Natural killer cell (primary cell): Measurements from ENCODE around the gene STIL. TPM values are rescaled to one million over a fixed set of nuclear protein-coding genes. Genes with fewer than 3 reads are reported as not detected.

Experiments
- ATAC-seq, 3 donors: fragments of 150-1000 bp in 2 of 3; fragments of 200-7000 bp in 1 of 3; cut with Tn5 transposase; 1 replicate in 1 of 3; 2 replicates in 2 of 3; pipeline ENCODE4 v1.10.0; 2021; ENCODE audit warnings: mild to moderate bottlenecking in 2 of 3, moderate library complexity in 2 of 3
- DNase-seq, 2 donors: peaks; one replicate each; pipeline versions ENCODE4 v3.0.0 to v3.0.0-alpha.2; 2013 to 2021; ENCODE audit warnings: mixed read lengths in 1 of 2
- H3K27ac ChIP-seq: one replicate; pipeline ENCODE4 v1.5.1; 2013; ENCODE audit warnings: mild to moderate bottlenecking, low read length
- H3K27me3 ChIP-seq: one replicate; pipeline ENCODE4 v1.6.1; 2013; ENCODE audit warnings: low read length; ENCODE audit not compliant: control insufficient read depth, insufficient read depth
- H3K36me3 ChIP-seq: one replicate; pipeline ENCODE4 v1.6.1; 2013; ENCODE audit warnings: low read length; ENCODE audit not compliant: control insufficient read depth, insufficient read depth
- H3K4me1 ChIP-seq: one replicate; pipeline ENCODE4 v1.6.1; 2013; ENCODE audit warnings: low read length; ENCODE audit not compliant: control insufficient read depth, insufficient read depth
- H3K4me3 ChIP-seq: one replicate; pipeline ENCODE4 v1.5.1; 2013; ENCODE audit warnings: low read length
- H3K9me3 ChIP-seq: one replicate; pipeline ENCODE4 v1.6.1; 2013; ENCODE audit warnings: low read length; ENCODE audit not compliant: control insufficient read depth, insufficient read depth
- H3K27ac Mint-ChIP-seq, 2 donors: one replicate each; pipeline ENCODE4 v1.8.0; 2022; ENCODE audit warnings: mild to moderate bottlenecking in 2 of 2, mixed read lengths in 2 of 2, moderate library complexity in 1 of 2
- H3K27me3 Mint-ChIP-seq, 2 donors: one replicate each; pipeline ENCODE4 v1.8.0; 2022; ENCODE audit warnings: low read depth in 2 of 2, mixed read lengths in 2 of 2
- H3K36me3 Mint-ChIP-seq: one replicate; pipeline ENCODE4 v1.8.0; 2022; ENCODE audit warnings: mixed read lengths
- H3K4me1 Mint-ChIP-seq, 2 donors: one replicate each; pipeline ENCODE4 v1.8.0; 2022; ENCODE audit warnings: mixed read lengths in 2 of 2
- H3K4me3 Mint-ChIP-seq: one replicate; pipeline ENCODE4 v1.8.0; 2022; ENCODE audit warnings: mild to moderate bottlenecking, moderate library complexity, mixed read lengths
- H3K9me3 Mint-ChIP-seq, 2 donors: one replicate each; pipeline ENCODE4 v1.8.0; 2022; ENCODE audit warnings: mixed read lengths in 2 of 2
- CTCF ChIP-seq: fragments of 200-600 bp; IDR thresholded peaks from one replicate; pipeline ENCODE4 v1.8.0; 2022; ENCODE audit warnings: antibody characterized with exemption
- WGBS: methylation state at CpG from one replicate; pipeline ENCODE4 v1.1.7; 2013; ENCODE audit warnings: missing lambda C conversion rate; ENCODE audit not compliant: insufficient coverage; 5-methylcytosine and 5-hydroxymethylcytosine counted together
- intact Hi-C: fragments of 100-400 bp; cut with micrococcal nuclease; formaldehyde crosslinking; loops from one replicate; pipeline ENCODE4 v1.14.2; 2022
- total RNA-seq, 4 donors: library from RNA; stranded (reverse); fragments of 120-200 nt in 1 of 4; gene quantifications; one replicate each; pipeline versions ENCODE4 v1.2.3 to v1.2.4, GENCODE V29; 2013 to 2022

Gene STIL
- total RNA-seq, 3 donors from 2014 or later (not counting 1 experiment from before 2014, with no cell fraction given) = 2.1 to 2.9 (median 2.4) TPM

GRCh38 chr1:47328992-47329391 lies 15.0 kb upstream of the STIL start:
- Mint-ChIP-seq H3K27me3 (no peaks in the 10 kb centered on the region), H3K36me3 (no peaks in the 10 kb centered on the region), H3K27ac (no peak overlapping the region), H3K4me1 (no peaks in the 10 kb centered on the region), H3K9me3 (no peaks in the 10 kb centered on the region), H3K4me3 (no peak overlapping the region)
- no peaks in the 10 kb centered on the region for H3K27me3 ChIP-seq
- 89% methylated on average over 3 of the region's 3 CpGs for WGBS
- no peak overlapping the region for H3K4me3 ChIP-seq
- intact Hi-C loops = no loop called here
- no peaks in the 10 kb centered on the region for H3K9me3 ChIP-seq
- ATAC-seq (no peak), DNase-seq (no peak)
- H3K4me1 ChIP-seq = peaks cover 9% of the 10 kb centered on the region
- H3K36me3 ChIP-seq = no peaks in the 10 kb centered on the region
- H3K27ac ChIP-seq = no peak overlapping the region
- no peak for TF ChIP-seq CTCF

GRCh38 chr1:47326271-47326670 lies 12.3 kb upstream of the STIL start:
- Mint-ChIP-seq H3K4me1 (no peaks in the 10 kb centered on the region), H3K27me3 (no peaks in the 10 kb centered on the region), H3K4me3 (no peak overlapping the region), H3K36me3 (no peaks in the 10 kb centered on the region), H3K27ac (no peak overlapping the region), H3K9me3 (no peaks in the 10 kb centered on the region)
- Histone ChIP-seq H3K27me3 (no peaks in the 10 kb centered on the region), H3K4me3 (no peak overlapping the region), H3K4me1 (no peaks in the 10 kb centered on the region), H3K36me3 (no peaks in the 10 kb centered on the region), H3K9me3 (no peaks in the 10 kb centered on the region), H3K27ac (no peak overlapping the region)
- intact Hi-C loops = no loop called here
- DNase-seq (no peak), ATAC-seq (no peak)
- TF ChIP-seq CTCF = no peak
- WGBS = 74% methylated on average over 2 of the region's 2 CpGs

- no peaks in the 10 kb centered on the region for H3K36me3 ChIP-seq
- DNase-seq (no peak), ATAC-seq (no peak)
- no peaks in the 10 kb centered on the region for H3K9me3 ChIP-seq
- TF ChIP-seq CTCF = no peak
- WGBS = 93% methylated on average over 2 of the region's 2 CpGs
- H3K9me3 Mint-ChIP-seq = no peaks in the 10 kb centered on the region
- no peak overlapping the region for H3K27ac ChIP-seq
- no peaks in the 10 kb centered on the region for H3K4me1 Mint-ChIP-seq
- H3K4me3 Mint-ChIP-seq = no peak overlapping the region
- no peaks in the 10 kb centered on the region for H3K27me3 ChIP-seq
- no peaks in the 10 kb centered on the region for H3K27me3 Mint-ChIP-seq
- no peaks in the 10 kb centered on the region for H3K4me1 ChIP-seq
- H3K4me3 ChIP-seq = no peak overlapping the region
- H3K36me3 Mint-ChIP-seq = no peaks in the 10 kb centered on the region
- intact Hi-C loops = no loop called here
- H3K27ac Mint-ChIP-seq = no peak overlapping the region
These were observed 11.6 kb upstream of the STIL start for GRCh38 chr1:47325528-47325927.

GRCh38 chr1:47324682-47325081 lies 10.7 kb upstream of the STIL start:
- no peak overlapping the region for H3K27ac ChIP-seq
- Mint-ChIP-seq H3K4me1 (no peaks in the 10 kb centered on the region), H3K4me3 (no peak overlapping the region), H3K36me3 (no peaks in the 10 kb centered on the region), H3K9me3 (no peaks in the 10 kb centered on the region), H3K27ac (no peak overlapping the region), H3K27me3 (no peaks in the 10 kb centered on the region)
- intact Hi-C loops = no loop called here
- no peaks in the 10 kb centered on the region for H3K4me1 ChIP-seq
- no peaks in the 10 kb centered on the region for H3K27me3 ChIP-seq
- DNase-seq (no peak), ATAC-seq (no peak)
- WGBS = 77% methylated on average over 2 of the region's 3 CpGs
- no peaks in the 10 kb centered on the region for H3K9me3 ChIP-seq
- TF ChIP-seq CTCF = no peak
- H3K4me3 ChIP-seq = no peak overlapping the region
- no peaks in the 10 kb centered on the region for H3K36me3 ChIP-seq
